Sigmoid colon (tissue), 3 donors: ENCODE data around the gene ADORA3.

Source experiments
- POLR2A ChIP-seq, 2 donors: fragments of 450-650 bp; IDR thresholded peaks; one replicate each; pipeline ENCODE4 v1.6.1; 2016; ENCODE audit warnings: antibody characterized with exemption in 2 of 2, mild to moderate bottlenecking in 2 of 2, moderate library complexity in 2 of 2
- TF ChIP-seq, protein P1 (sequence below), 4 experiments: fragments of 450-650 bp in 3 of 4; fragments of 200-600 bp in 1 of 4; IDR thresholded peaks; one replicate each; pipeline ENCODE4 v1.5.1; 2016 to 2019; ENCODE audit warnings: antibody characterized with exemption in 4 of 4, mild to moderate bottlenecking in 3 of 4, moderate library complexity in 2 of 4

DNA sequence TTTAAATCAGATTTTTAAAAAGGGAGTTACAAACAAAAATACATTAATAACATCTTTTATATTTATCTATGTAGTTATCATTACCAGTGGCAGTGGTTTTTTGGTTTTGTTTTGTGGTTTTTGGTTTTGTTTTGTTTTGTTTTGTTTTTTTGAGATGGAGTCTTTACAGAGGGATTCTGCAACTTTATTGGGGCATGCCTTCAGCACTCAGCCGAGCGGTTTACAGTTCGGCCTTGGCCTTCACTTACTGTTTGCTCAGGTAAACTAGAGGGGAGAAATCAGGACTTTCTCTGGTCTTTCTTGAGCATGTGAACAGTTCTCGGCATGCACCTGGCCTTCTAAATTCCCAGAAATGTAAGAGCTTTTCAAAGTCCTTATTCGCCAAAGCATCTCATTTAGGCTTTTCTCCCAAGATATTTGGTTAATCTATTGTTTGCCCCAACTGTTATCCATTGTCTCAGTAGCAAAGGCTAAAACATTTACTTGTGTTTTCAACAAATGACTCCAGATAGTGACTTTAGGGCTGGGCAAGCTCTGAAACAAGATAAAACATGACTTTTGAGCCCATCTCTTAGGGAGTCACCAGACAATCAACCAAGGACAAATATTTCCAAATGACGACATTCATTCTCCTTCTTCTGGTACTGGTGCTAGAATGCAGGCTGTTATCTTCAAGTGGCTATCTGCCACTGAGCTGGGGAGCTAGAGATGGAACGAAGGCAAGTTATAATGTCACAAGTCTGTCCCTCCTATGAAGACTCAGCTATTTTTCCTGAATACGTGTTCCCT is 48.4 kb upstream of the ADORA3 start:
- no peak for TF ChIP-seq POLR2A (IDR thresholded peaks at IDR 0.05)
- TF ChIP-seq, protein P1, sequence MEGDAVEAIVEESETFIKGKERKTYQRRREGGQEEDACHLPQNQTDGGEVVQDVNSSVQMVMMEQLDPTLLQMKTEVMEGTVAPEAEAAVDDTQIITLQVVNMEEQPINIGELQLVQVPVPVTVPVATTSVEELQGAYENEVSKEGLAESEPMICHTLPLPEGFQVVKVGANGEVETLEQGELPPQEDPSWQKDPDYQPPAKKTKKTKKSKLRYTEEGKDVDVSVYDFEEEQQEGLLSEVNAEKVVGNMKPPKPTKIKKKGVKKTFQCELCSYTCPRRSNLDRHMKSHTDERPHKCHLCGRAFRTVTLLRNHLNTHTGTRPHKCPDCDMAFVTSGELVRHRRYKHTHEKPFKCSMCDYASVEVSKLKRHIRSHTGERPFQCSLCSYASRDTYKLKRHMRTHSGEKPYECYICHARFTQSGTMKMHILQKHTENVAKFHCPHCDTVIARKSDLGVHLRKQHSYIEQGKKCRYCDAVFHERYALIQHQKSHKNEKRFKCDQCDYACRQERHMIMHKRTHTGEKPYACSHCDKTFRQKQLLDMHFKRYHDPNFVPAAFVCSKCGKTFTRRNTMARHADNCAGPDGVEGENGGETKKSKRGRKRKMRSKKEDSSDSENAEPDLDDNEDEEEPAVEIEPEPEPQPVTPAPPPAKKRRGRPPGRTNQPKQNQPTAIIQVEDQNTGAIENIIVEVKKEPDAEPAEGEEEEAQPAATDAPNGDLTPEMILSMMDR (IDR thresholded peaks at IDR 0.05), result no peak
